Neural cell (in vitro differentiated cells): ENCODE measurements around the gene KBTBD13.

Experiments
- EZH2 ChIP-seq: fragments of 200-600, 300-800 bp; shearing (Covaris generic), sonication (generic); IDR thresholded peaks from 2 replicates; pipeline ENCODE4 v1.6.1; 2014; ENCODE audit warnings: antibody characterized with exemption, low read length, borderline replicate concordance, mild to moderate bottlenecking; ENCODE audit not compliant: insufficient read depth, poor library complexity, severe bottlenecking
- REST ChIP-seq: IDR thresholded peaks from 2 replicates; pipeline ENCODE4 v1.6.1; 2012; ENCODE audit warnings: borderline replicate concordance
- SMC3 ChIP-seq: fragments of 450-650 bp; conservative IDR thresholded peaks from 2 replicates; pipeline ENCODE4 v1.6.1; 2014; ENCODE audit warnings: antibody characterized with exemption, mild to moderate bottlenecking, moderate library complexity; ENCODE audit not compliant: poor library complexity
- TF ChIP-seq, protein P1 (sequence below): fragments of 450-650 bp; IDR thresholded peaks from 2 replicates; pipeline ENCODE4 v1.5.1; 2014; ENCODE audit warnings: antibody characterized with exemption, mild to moderate bottlenecking, moderate library complexity; ENCODE audit not compliant: poor library complexity, severe bottlenecking

DNA sequence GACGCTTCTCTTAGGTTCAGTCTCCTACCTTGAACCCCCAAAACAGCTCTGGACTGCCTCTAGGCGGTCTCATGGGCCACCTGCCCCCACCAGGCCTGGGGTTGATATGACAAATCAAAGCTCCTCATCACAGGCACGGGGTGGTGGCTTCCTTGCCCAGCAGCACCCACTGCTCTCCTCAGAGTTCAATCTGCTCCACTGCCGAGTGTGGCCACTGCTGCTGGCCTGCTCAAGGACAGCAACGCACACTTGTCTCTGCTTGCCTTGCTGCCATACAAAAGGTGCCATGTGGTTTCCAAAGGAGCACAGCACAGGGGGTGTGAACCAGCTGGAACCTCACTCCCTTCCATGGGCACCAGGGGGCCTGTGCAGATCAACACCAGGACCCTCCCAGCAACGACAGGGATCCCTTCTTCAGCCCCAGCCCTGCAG is 10.2 kb downstream of the KBTBD13 start:
- TF ChIP-seq, protein P1, sequence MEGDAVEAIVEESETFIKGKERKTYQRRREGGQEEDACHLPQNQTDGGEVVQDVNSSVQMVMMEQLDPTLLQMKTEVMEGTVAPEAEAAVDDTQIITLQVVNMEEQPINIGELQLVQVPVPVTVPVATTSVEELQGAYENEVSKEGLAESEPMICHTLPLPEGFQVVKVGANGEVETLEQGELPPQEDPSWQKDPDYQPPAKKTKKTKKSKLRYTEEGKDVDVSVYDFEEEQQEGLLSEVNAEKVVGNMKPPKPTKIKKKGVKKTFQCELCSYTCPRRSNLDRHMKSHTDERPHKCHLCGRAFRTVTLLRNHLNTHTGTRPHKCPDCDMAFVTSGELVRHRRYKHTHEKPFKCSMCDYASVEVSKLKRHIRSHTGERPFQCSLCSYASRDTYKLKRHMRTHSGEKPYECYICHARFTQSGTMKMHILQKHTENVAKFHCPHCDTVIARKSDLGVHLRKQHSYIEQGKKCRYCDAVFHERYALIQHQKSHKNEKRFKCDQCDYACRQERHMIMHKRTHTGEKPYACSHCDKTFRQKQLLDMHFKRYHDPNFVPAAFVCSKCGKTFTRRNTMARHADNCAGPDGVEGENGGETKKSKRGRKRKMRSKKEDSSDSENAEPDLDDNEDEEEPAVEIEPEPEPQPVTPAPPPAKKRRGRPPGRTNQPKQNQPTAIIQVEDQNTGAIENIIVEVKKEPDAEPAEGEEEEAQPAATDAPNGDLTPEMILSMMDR: no peak
- no peak for TF ChIP-seq REST
- no peak for TF ChIP-seq EZH2
- TF ChIP-seq SMC3: no peak
